Fibroblast of skin of left quadriceps (primary cell): ENCODE results near the gene TBC1D20.
"Not testable (repeated sequence)": the region's sequence is repeated elsewhere in the genome, so short reads cannot be mapped to it uniquely, and the experiment has no call there.

ENCODE experiments used
- DNase-seq, 2 experiments: peaks; one replicate each; pipeline ENCODE4 v3.0.0-alpha.2; 2013; ENCODE audit warnings: low read depth in 2 of 2

TBC1D20 gene

GRCh38 chr20:401682-402495 lies 60.4 kb downstream of the TBC1D20 start:
- peak; percentile 79 to 80 for DNase-seq

GRCh38 chr20:400454-401275 lies 61.7 kb downstream of the TBC1D20 start:
- no peak for DNase-seq

GRCh38 chr20:400128-400453 lies 62.2 kb downstream of the TBC1D20 start:
- DNase-seq = no peak

- DNase-seq = no peak
Observed at GRCh38 chr20:399182-399707, 63.1 kb downstream of the TBC1D20 start.

- no peak for DNase-seq
Observed at GRCh38 chr20:397432-398237, 64.7 kb downstream of the TBC1D20 start.

GRCh38 chr20:396619-397431 lies 65.5 kb downstream of the TBC1D20 start:
- DNase-seq = no peak

GRCh38 chr20:396252-396618 lies 66.1 kb downstream of the TBC1D20 start:
- no peak for DNase-seq

- not testable (repeated sequence) for DNase-seq
Observed at GRCh38 chr20:393296-393695, 69.0 kb downstream of the TBC1D20 start.

GRCh38 chr20:391041-391711 lies 71.2 kb downstream of the TBC1D20 start:
- no peak for DNase-seq

- no peak for DNase-seq
Observed at GRCh38 chr20:389220-389619, 73.1 kb downstream of the TBC1D20 start.

GRCh38 chr20:388034-388994 lies 74.0 kb downstream of the TBC1D20 start:
- DNase-seq = no peak

GRCh38 chr20:387520-387919 lies 74.8 kb downstream of the TBC1D20 start:
- DNase-seq = no peak

- DNase-seq = not testable (repeated sequence)
Observed at GRCh38 chr20:386634-387033, 75.7 kb downstream of the TBC1D20 start.
